Neural progenitor cell (in vitro differentiated cells): ENCODE data around the gene BARD1. TPM values are rescaled to one million over a fixed set of nuclear protein-coding genes. Genes with fewer than 3 reads are reported as not detected.

ENCODE experiments used
- DNase-seq: peaks from one replicate; pipeline ENCODE4 v3.0.0-alpha.2; 2016; ENCODE audit warnings: low spot score
- H2AFZ ChIP-seq: fragments of 200-600 bp; sonication (generic); replicated peaks from 2 replicates; pipeline ENCODE4 v1.6.1; 2016; ENCODE audit warnings: antibody characterized with exemption
- H3F3A ChIP-seq: fragments of 200-600 bp; sonication (generic); 2 replicates; pipeline ENCODE4 v1.6.1; 2016; ENCODE audit warnings: antibody characterized with exemption, low read depth
- H3K27ac ChIP-seq: fragments of 200-600 bp; sonication (generic); 2 replicates; pipeline ENCODE4 v1.5.1; 2016; ENCODE audit warnings: mild to moderate bottlenecking
- H3K27me3 ChIP-seq: fragments of 200-600 bp; sonication (generic); 2 replicates; pipeline ENCODE4 v1.6.1; 2016; ENCODE audit warnings: mild to moderate bottlenecking, moderate library complexity
- H3K36me3 ChIP-seq: fragments of 200-600 bp; sonication (generic); 2 replicates; pipeline ENCODE4 v1.5.1; 2016
- H3K4me1 ChIP-seq: fragments of 200-600 bp; sonication (generic); 2 replicates; pipeline ENCODE4 v1.6.1; 2016; ENCODE audit warnings: mixed run types
- H3K4me2 ChIP-seq: fragments of 200-600 bp; sonication (generic); 2 replicates; pipeline ENCODE4 v1.6.1; 2016
- H3K4me3 ChIP-seq: fragments of 200-600 bp; sonication (generic); 2 replicates; pipeline ENCODE4 v1.5.1; 2016
- H3K79me2 ChIP-seq: fragments of 200-600 bp; sonication (generic); 2 replicates; pipeline ENCODE4 v1.6.1; 2016; ENCODE audit warnings: low read depth
- H3K9ac ChIP-seq: fragments of 200-600 bp; sonication (generic); 2 replicates; pipeline ENCODE4 v1.6.1; 2016
- H3K9me3 ChIP-seq: fragments of 200-600 bp; sonication (generic); 2 replicates; pipeline ENCODE4 v1.5.1; 2016; ENCODE audit warnings: low read depth
- H4K20me1 ChIP-seq: fragments of 200-600 bp; sonication (generic); 2 replicates; pipeline ENCODE4 v1.6.1; 2016; ENCODE audit warnings: low read depth
- H3K27ac Mint-ChIP-seq: 3 replicates; pipeline ENCODE4 v1.8.0; 2021; ENCODE audit warnings: mixed read lengths
- H3K27me3 Mint-ChIP-seq: 2 replicates; pipeline ENCODE4 v1.8.0; 2022; ENCODE audit warnings: low read depth, mild to moderate bottlenecking, inconsistent platforms, moderate library complexity, mixed read lengths; ENCODE audit not compliant: insufficient read depth
- H3K36me3 Mint-ChIP-seq: 3 replicates; pipeline ENCODE4 v1.8.0; 2021; ENCODE audit warnings: mixed read lengths
- H3K4me1 Mint-ChIP-seq: 3 replicates; pipeline ENCODE4 v1.8.0; 2021; ENCODE audit warnings: mixed read lengths
- H3K4me3 Mint-ChIP-seq: 3 replicates; pipeline ENCODE4 v1.8.0; 2021; ENCODE audit warnings: mild to moderate bottlenecking, moderate library complexity, mixed read lengths
- H3K9me3 Mint-ChIP-seq: 3 replicates; pipeline ENCODE4 v1.8.0; 2020; ENCODE audit warnings: mixed read lengths
- EZH2 ChIP-seq: fragments of 200-600 bp; sonication (generic); IDR thresholded peaks from 2 replicates; pipeline ENCODE4 v1.6.1; 2017; ENCODE audit warnings: antibody characterized with exemption, mild to moderate bottlenecking, moderate library complexity
- EZH2phosphoT487 ChIP-seq: fragments of 200-600 bp; sonication (generic); IDR thresholded peaks from 2 replicates; pipeline ENCODE4 v1.6.1; 2017; ENCODE audit warnings: antibody characterized with exemption
- total RNA-seq: library from RNA; depleted of rRNA; stranded (reverse); fragments of >200 nt; gene quantifications from 2 replicates; pipeline ENCODE4 v1.2.3, GENCODE V29; 2015; ENCODE audit warnings: low replicate concordance
- TF ChIP-seq, protein P1 (sequence below): fragments of 200-600 bp; sonication (generic); IDR thresholded peaks from 2 replicates; pipeline ENCODE4 v1.5.1; 2017; ENCODE audit warnings: antibody characterized with exemption, mild to moderate bottlenecking

Gene BARD1
- total RNA-seq, 1 donor from 2014 or later = 42.8 TPM

DNA sequence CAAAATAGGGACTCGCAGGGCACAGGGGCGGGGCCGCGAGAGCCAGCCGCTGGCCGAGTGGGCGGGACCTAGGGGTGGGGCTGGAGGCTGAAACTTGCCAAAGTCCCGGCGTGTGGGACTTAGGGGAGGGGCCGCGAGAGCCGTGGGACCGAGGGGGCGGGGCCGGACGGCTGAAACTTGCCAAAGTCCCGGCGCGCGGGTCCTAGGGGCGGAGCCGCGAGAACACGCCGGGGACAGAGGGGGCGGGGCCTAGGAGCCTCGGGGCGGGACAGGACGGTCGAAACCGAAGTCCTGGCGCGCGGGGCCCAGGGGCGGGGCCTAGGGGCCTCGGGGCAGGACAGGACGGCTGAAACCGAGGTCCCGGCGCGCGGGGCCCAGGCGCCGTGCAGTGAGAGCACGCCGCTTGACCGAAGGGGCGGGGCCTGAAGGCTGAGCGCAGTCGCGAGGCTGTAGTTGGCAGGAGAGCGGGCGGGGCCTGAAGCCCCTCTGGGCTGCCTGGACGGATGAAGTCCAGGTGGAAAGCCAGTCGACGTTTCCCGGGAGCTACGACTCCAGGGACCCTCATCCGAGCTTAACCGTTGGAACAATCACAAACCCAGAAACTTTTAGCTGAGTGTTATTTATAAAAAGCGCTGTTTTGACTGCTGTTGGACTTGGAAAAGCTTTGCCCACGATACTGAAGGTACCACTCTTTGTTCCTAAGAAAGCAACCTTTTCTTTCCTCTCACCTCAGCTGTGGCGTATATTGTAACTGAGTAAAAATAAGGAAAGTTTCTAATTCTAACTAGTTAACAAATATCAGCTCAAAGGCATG is 475 bp upstream of the BARD1 start:
- Histone ChIP-seq H2AFZ (peak overlapping the region; percentile 66), H3K9ac (no peak overlapping the region), H4K20me1 (peaks cover 30% of the 10 kb centered on the region), H3F3A (peaks cover 17% of the 10 kb centered on the region), H3K27ac (no peak overlapping the region), H3K9me3 (no peaks in the 10 kb centered on the region), H3K4me1 (peaks cover 16% of the 10 kb centered on the region), H3K4me3 (peak overlapping the region; percentile 81), H3K27me3 (peaks cover 14% of the 10 kb centered on the region), H3K36me3 (no peaks in the 10 kb centered on the region), H3K4me2 (peak overlapping the region; percentile 73), H3K79me2 (peaks cover 42% of the 10 kb centered on the region)
- Mint-ChIP-seq H3K4me3 (peak overlapping the region; percentile 92), H3K4me1 (peaks cover 33% of the 10 kb centered on the region), H3K9me3 (peaks cover 3% of the 10 kb centered on the region), H3K27me3 (no peaks in the 10 kb centered on the region), H3K36me3 (peaks cover 13% of the 10 kb centered on the region), H3K27ac (peak overlapping the region; percentile 53)
- TF ChIP-seq EZH2phosphoT487 (no peak), EZH2 (no peak)
- TF ChIP-seq, protein P1, sequence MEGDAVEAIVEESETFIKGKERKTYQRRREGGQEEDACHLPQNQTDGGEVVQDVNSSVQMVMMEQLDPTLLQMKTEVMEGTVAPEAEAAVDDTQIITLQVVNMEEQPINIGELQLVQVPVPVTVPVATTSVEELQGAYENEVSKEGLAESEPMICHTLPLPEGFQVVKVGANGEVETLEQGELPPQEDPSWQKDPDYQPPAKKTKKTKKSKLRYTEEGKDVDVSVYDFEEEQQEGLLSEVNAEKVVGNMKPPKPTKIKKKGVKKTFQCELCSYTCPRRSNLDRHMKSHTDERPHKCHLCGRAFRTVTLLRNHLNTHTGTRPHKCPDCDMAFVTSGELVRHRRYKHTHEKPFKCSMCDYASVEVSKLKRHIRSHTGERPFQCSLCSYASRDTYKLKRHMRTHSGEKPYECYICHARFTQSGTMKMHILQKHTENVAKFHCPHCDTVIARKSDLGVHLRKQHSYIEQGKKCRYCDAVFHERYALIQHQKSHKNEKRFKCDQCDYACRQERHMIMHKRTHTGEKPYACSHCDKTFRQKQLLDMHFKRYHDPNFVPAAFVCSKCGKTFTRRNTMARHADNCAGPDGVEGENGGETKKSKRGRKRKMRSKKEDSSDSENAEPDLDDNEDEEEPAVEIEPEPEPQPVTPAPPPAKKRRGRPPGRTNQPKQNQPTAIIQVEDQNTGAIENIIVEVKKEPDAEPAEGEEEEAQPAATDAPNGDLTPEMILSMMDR = no peak
- DNase-seq = peak; percentile 99

- Mint-ChIP-seq H3K9me3 (peaks cover 11% of the 10 kb centered on the region), H3K4me3 (peak overlapping the region; percentile 92), H3K36me3 (peaks cover 27% of the 10 kb centered on the region), H3K27me3 (no peaks in the 10 kb centered on the region), H3K4me1 (peaks cover 28% of the 10 kb centered on the region), H3K27ac (peak overlapping the region; percentile 33)
- Histone ChIP-seq H3K9ac (no peak overlapping the region), H3K4me3 (peak overlapping the region; percentile 81), H3K9me3 (no peaks in the 10 kb centered on the region), H3F3A (peaks cover 17% of the 10 kb centered on the region), H3K36me3 (no peaks in the 10 kb centered on the region), H3K4me2 (peak overlapping the region; percentile 88), H3K4me1 (peaks cover 17% of the 10 kb centered on the region), H3K79me2 (peaks cover 64% of the 10 kb centered on the region), H2AFZ (no peak overlapping the region), H3K27me3 (peaks cover 14% of the 10 kb centered on the region), H3K27ac (no peak overlapping the region), H4K20me1 (peaks cover 53% of the 10 kb centered on the region)
- TF ChIP-seq EZH2phosphoT487 (no peak), EZH2 (no peak)
- TF ChIP-seq, protein P1 = no peak
- no peak for DNase-seq
Observed at GRCh38 chr2:214807653-214808052, 1.8 kb downstream of the BARD1 start.

- no peak for TF ChIP-seq EZH2
- TF ChIP-seq EZH2phosphoT487 = no peak
- TF ChIP-seq, protein P1 = no peak
- Mint-ChIP-seq H3K27me3 (no peaks in the 10 kb centered on the region), H3K36me3 (peaks cover 63% of the 10 kb centered on the region), H3K4me3 (no peak overlapping the region), H3K4me1 (peaks cover 14% of the 10 kb centered on the region), H3K27ac (no peak overlapping the region), H3K9me3 (peaks cover 23% of the 10 kb centered on the region)
- peaks cover 21% of the 10 kb centered on the region for H3K4me1 ChIP-seq
- no peaks in the 10 kb centered on the region for H3K27me3 ChIP-seq
- no peak overlapping the region for H3K4me3 ChIP-seq
- H2AFZ ChIP-seq = no peak overlapping the region
- H3K79me2 ChIP-seq = peaks cover 99% of the 10 kb centered on the region
- H3K9me3 ChIP-seq = no peaks in the 10 kb centered on the region
- peaks cover 89% of the 10 kb centered on the region for H4K20me1 ChIP-seq
- H3K4me2 ChIP-seq = no peak overlapping the region
- H3K36me3 ChIP-seq = no peaks in the 10 kb centered on the region
- no peak overlapping the region for H3K27ac ChIP-seq
- DNase-seq = no peak
- no peaks in the 10 kb centered on the region for H3F3A ChIP-seq
- H3K9ac ChIP-seq = no peak overlapping the region
Observed at GRCh38 chr2:214801768-214802397, 7.6 kb downstream of the BARD1 start.
